ENCODE results near the gene MAN1C1.
A peak's percentile ranks its signal among the peaks of the same experiment; 100 is the strongest.

GRCh38 chr1:25744140-25744581, 127.6 kb downstream of the MAN1C1 start:
- peak in 1 of 2 donors; percentile 22 for TF ChIP-seq CTCF (IDR thresholded peaks at IDR 0.05; ENCODE audit: extremely low read depth in 1 of 2, insufficient read depth in 1 of 2, low read depth in 1 of 2, low read length in 2 of 2)
- no peak for TF ChIP-seq POLR2A (IDR thresholded peaks at IDR 0.05; ENCODE audit: low read depth, low read length)
- no peak for TF ChIP-seq POLR2AphosphoS5 (IDR thresholded peaks at IDR 0.05; ENCODE audit: insufficient read depth, low read depth, low read length)
- no peak for TF ChIP-seq FOS (IDR thresholded peaks at IDR 0.05; ENCODE audit: borderline replicate concordance, insufficient read depth, low read length)

Measured in endothelial cell of umbilical vein (primary cell).